Gastrocnemius medialis (tissue), 4 donors: Measurements from ENCODE around the gene TFCP2L1. TPM values are rescaled to one million over a fixed set of nuclear protein-coding genes. Genes with fewer than 3 reads are reported as not detected.

Experiments
- ATAC-seq, 2 donors: fragments of 150-250 bp; one replicate each; pipeline ENCODE4 v1.9.1; 2016
- DNase-seq, 2 donors: peaks; one replicate each; pipeline ENCODE4 v3.0.0-alpha.2; 2019
- H3K27ac ChIP-seq, 4 donors: fragments of 200-600 bp; sonication (generic); 1 replicate in 1 of 4; 2 replicates in 3 of 4; pipeline ENCODE4 v1.5.1; 2016 to 2018; ENCODE audit warnings: mild to moderate bottlenecking in 2 of 4, moderate library complexity in 1 of 4
- H3K27me3 ChIP-seq, 3 donors: fragments of 200-600 bp; sonication (generic) in 2 of 3; 1 replicate in 1 of 3; 2 replicates in 2 of 3; pipeline versions ENCODE4 v1.5.1 to v1.6.0; 2016 to 2019; ENCODE audit warnings: mild to moderate bottlenecking in 1 of 3, moderate library complexity in 1 of 3
- H3K36me3 ChIP-seq, 2 donors: fragments of 200-600 bp; sonication (generic) in 1 of 2; one replicate each; pipeline ENCODE4 v1.5.1; 2017 to 2018
- H3K4me1 ChIP-seq, 2 donors: fragments of 200-600 bp; sonication (generic) in 1 of 2; one replicate each; pipeline ENCODE4 v1.5.1; 2016 to 2017; ENCODE audit warnings: mild to moderate bottlenecking in 2 of 2
- H3K4me3 ChIP-seq, 4 donors: fragments of 200-600 bp; sonication (generic) in 3 of 4; 1 replicate in 1 of 4; 2 replicates in 3 of 4; pipeline ENCODE4 v1.5.1; 2016 to 2019; ENCODE audit warnings: mild to moderate bottlenecking in 2 of 4
- H3K9me3 ChIP-seq, 3 donors: fragments of 200-600 bp; sonication (generic) in 2 of 3; 1 replicate in 1 of 3; 2 replicates in 2 of 3; pipeline ENCODE4 v1.5.1; 2016 to 2019
- POLR2A ChIP-seq, 2 donors: fragments of 450-650 bp; IDR thresholded peaks; one replicate each; pipeline ENCODE4 v1.6.1; 2017; ENCODE audit warnings: antibody characterized with exemption in 2 of 2, mild to moderate bottlenecking in 2 of 2, moderate library complexity in 2 of 2
- in situ Hi-C, 4 donors: fragments of 200-750 bp; cut with MboI; loops; one replicate each; pipeline versions ENCODE4 v1.15.0 to v1.8.0; 2017; ENCODE audit warnings: low sequenced_read_pairs in 4 of 4
- intact Hi-C: fragments of 100-400 bp; cut with DNase I; formaldehyde crosslinking; loops from one replicate; pipeline ENCODE4 v1.15.1; 2023; ENCODE audit warnings: low total_unique reads
- total RNA-seq, 4 donors: library from RNA; depleted of rRNA; stranded (reverse); fragments of >200 nt; gene quantifications; one replicate each; pipeline versions ENCODE4 v1.1.0 to v1.2.3, GENCODE V29; 2016
- TF ChIP-seq, protein P1 (sequence below), 5 experiments: fragments of 450-650 bp in 3 of 5; fragments of 200-600 bp in 2 of 5; sonication (generic) in 2 of 5; IDR thresholded peaks in 4 of 5; conservative IDR thresholded peaks in 1 of 5; 1 replicate in 4 of 5; 2 replicates in 1 of 5; pipeline ENCODE4 v1.5.1; 2016 to 2019; ENCODE audit warnings: antibody characterized with exemption in 5 of 5, mild to moderate bottlenecking in 3 of 5, moderate library complexity in 3 of 5

TFCP2L1 gene
- total RNA-seq, 4 donors from 2014 or later: 1.2 to 3.2 (median 1.8) TPM

- no peaks in the 10 kb centered on the region for H3K27me3 ChIP-seq
- in situ Hi-C loops (no loop called here), intact Hi-C loops (no loop called here)
- no peak for DNase-seq
- no peak for ATAC-seq
- H3K4me3 ChIP-seq: no peak overlapping the region
- H3K36me3 ChIP-seq: no peaks in the 10 kb centered on the region
- TF ChIP-seq, protein P1, sequence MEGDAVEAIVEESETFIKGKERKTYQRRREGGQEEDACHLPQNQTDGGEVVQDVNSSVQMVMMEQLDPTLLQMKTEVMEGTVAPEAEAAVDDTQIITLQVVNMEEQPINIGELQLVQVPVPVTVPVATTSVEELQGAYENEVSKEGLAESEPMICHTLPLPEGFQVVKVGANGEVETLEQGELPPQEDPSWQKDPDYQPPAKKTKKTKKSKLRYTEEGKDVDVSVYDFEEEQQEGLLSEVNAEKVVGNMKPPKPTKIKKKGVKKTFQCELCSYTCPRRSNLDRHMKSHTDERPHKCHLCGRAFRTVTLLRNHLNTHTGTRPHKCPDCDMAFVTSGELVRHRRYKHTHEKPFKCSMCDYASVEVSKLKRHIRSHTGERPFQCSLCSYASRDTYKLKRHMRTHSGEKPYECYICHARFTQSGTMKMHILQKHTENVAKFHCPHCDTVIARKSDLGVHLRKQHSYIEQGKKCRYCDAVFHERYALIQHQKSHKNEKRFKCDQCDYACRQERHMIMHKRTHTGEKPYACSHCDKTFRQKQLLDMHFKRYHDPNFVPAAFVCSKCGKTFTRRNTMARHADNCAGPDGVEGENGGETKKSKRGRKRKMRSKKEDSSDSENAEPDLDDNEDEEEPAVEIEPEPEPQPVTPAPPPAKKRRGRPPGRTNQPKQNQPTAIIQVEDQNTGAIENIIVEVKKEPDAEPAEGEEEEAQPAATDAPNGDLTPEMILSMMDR (IDR thresholded peaks at IDR 0.05 in 4 of 5, conservative IDR thresholded peaks at IDR 0.05 in 1 of 5): no peak
- TF ChIP-seq POLR2A (IDR thresholded peaks at IDR 0.05): no peak
- H3K4me1 ChIP-seq: peaks cover 3 to 23% of the 10 kb centered on the region in 2 donors
- no peaks in the 10 kb centered on the region for H3K9me3 ChIP-seq
- H3K27ac ChIP-seq: no peak overlapping the region
These were observed 82.3 kb downstream of the TFCP2L1 start for GRCh38 chr2:121202541-121203310.

DNA sequence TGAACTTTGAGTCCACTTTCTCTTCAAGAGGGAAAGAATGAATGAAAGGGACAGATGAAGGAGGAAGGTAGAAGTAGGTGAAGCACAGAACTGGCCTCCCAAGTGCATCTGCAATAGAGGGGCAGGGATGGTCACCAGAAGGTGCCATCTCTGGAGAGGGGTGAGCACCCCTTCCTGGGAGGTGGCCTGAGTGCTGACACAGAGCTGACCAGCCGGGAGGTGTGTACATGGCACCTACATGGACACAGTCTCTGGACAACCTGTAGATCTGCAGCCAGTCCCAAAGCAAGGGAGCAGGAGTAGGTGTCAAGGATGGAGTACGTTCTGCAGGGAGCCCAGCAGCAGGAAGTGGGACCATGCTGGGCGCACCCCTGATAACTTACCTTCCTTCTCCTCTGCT lies 83.2 kb downstream of the TFCP2L1 start:
- no peak for ATAC-seq
- Histone ChIP-seq H3K36me3 (no peaks in the 10 kb centered on the region), H3K9me3 (no peaks in the 10 kb centered on the region), H3K27ac (no peak overlapping the region), H3K4me1 (peaks cover 10 to 28% of the 10 kb centered on the region in 2 donors), H3K27me3 (no peaks in the 10 kb centered on the region), H3K4me3 (no peak overlapping the region)
- TF ChIP-seq POLR2A (IDR thresholded peaks at IDR 0.05): no peak
- TF ChIP-seq, protein P1 (IDR thresholded peaks at IDR 0.05 in 4 of 5, conservative IDR thresholded peaks at IDR 0.05 in 1 of 5): no peak
- intact Hi-C loops: no loop called here
- no peak for DNase-seq
- in situ Hi-C loops: no loop called here

DNA sequence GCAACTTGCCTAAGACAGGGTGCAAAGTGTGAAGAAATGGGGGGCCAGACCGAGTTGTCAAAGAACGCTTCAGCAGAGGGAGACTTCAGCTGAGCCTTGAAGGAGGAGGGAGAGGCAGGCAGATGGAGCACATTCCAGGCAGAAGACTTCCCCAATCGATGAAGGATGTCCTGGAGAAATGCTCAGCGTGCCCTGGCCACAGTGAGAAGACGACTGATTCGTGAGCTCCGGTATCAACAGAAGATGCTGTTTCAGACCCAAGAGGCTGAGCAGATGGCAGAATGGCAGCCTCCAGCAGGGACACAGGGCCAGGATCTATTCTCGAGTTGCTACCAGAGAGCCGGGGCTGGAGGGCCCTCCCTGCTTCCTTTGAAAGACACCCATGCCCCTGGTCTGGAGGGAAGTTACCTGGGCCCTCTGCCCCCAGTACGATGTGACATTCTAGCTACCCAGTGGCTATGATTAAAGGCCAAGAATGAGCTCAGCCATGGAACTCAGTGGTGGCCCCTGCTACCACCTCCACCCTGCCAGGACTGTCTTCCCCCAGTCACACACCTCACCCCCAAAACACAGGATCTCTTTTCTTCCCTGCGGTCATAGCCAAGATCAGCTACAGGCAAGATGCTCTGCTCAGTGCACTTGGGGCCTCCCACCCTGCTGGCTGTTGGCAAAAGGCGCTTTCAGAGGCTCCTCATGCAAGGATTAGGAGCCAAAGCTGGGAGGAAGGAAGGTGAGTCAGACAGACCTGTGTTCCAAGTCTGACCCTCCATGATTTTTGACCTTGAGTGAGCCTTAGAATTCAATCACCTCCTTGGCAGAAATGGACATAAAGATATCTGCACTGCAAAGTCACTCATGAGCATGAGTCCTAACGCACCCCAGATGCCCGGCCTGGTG lies 84.3 kb downstream of the TFCP2L1 start:
- Histone ChIP-seq H3K9me3 (no peaks in the 10 kb centered on the region), H3K4me1 (peaks cover 21 to 36% of the 10 kb centered on the region in 2 donors), H3K27ac (no peak overlapping the region), H3K36me3 (no peaks in the 10 kb centered on the region), H3K27me3 (no peaks in the 10 kb centered on the region), H3K4me3 (no peak overlapping the region)
- ATAC-seq (no peak), DNase-seq (no peak)
- intact Hi-C loops: no loop called here
- in situ Hi-C loops: no loop called here
- TF ChIP-seq, protein P1 (IDR thresholded peaks at IDR 0.05 in 4 of 5, conservative IDR thresholded peaks at IDR 0.05 in 1 of 5): no peak
- no peak for TF ChIP-seq POLR2A (IDR thresholded peaks at IDR 0.05)

- no peak for DNase-seq
- intact Hi-C loops: no loop called here
- no peak overlapping the region for H3K4me3 ChIP-seq
- H3K27ac ChIP-seq: no peak overlapping the region
- no peaks in the 10 kb centered on the region for H3K36me3 ChIP-seq
- in situ Hi-C loops: no loop called here
- no peak for ATAC-seq
- H3K4me1 ChIP-seq: peaks cover 22 to 34% of the 10 kb centered on the region in 2 donors
- H3K27me3 ChIP-seq: no peaks in the 10 kb centered on the region
- no peaks in the 10 kb centered on the region for H3K9me3 ChIP-seq
- TF ChIP-seq, protein P1 (IDR thresholded peaks at IDR 0.05 in 4 of 5, conservative IDR thresholded peaks at IDR 0.05 in 1 of 5): no peak
- TF ChIP-seq POLR2A (IDR thresholded peaks at IDR 0.05): no peak
These were observed 85.0 kb downstream of the TFCP2L1 start for GRCh38 chr2:121200011-121200347.
